Measurements from ENCODE around the gene NSMCE1.

DNA sequence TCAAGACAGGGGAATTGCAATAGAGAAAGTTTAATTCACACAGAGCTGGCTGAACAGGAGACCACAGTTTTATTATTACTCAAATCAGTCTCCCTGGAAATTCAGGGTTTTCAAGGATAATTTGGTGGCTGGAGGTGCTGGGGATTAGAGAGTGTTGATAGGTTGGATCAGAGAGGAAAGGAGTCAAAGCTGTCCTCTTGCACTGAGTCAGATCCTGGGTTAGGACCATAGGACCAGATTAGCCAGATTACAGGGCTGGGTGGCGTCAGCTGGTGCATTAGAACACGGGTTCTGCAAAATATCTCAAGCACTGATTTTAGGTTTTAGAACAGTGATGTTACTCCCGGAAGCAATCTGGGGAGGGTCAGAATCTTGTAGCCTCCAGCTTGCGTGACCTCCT, 1.8 kb upstream of the NSMCE1 start:
- TF ChIP-seq CTCF (IDR thresholded peaks at IDR 0.05; ENCODE audit: low read depth, low read length, missing input control) = no peak
- TF ChIP-seq JUND (IDR thresholded peaks at IDR 0.05) = no peak
- TF ChIP-seq SP1 (IDR thresholded peaks at IDR 0.05) = no peak
- no peak for TF ChIP-seq GABPA (IDR thresholded peaks at IDR 0.05 in 1 of 2, conservative IDR thresholded peaks at IDR 0.05 in 1 of 2)
- TF ChIP-seq RAD21 (IDR thresholded peaks at IDR 0.05) = no peak
- TF ChIP-seq TAF1 (conservative IDR thresholded peaks at IDR 0.05) = no peak
- no peak for TF ChIP-seq RXRA (IDR thresholded peaks at IDR 0.05)
- TF ChIP-seq, protein P1, sequence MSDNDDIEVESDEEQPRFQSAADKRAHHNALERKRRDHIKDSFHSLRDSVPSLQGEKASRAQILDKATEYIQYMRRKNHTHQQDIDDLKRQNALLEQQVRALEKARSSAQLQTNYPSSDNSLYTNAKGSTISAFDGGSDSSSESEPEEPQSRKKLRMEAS (IDR thresholded peaks at IDR 0.05) = no peak
- no peak for TF ChIP-seq ATF3 (IDR thresholded peaks at IDR 0.05)
- no peak for TF ChIP-seq EGR1 (IDR thresholded peaks at IDR 0.05; ENCODE audit: low read depth in 2 of 2)
